ENCODE measurements around the gene ARHGAP32. TPM values are rescaled to one million over a fixed set of nuclear protein-coding genes. Genes with fewer than 3 reads are reported as not detected.

ARHGAP32 gene
- total RNA-seq, 2 experiments from 2014 or later, result not detected

GRCh38 chr11:129155745-129156144, 36.4 kb downstream of the ARHGAP32 start:
- intact Hi-C loops (cut with micrococcal nuclease; ENCODE audit: unreplicated experiment), result no loop called here
- no peaks in the 10 kb centered on the region for H3K36me3 ChIP-seq (ENCODE audit: insufficient read depth, low read length)
- no peak overlapping the region for H2AFZ ChIP-seq (ENCODE audit: low read length)
- BruUV-seq (replicated peaks), result no TSS peak
- H3K4me3 ChIP-seq (ENCODE audit: low read depth, low read length, poor library complexity, severe bottlenecking), result no peak overlapping the region
- H3K9me2 ChIP-seq (ENCODE audit: insufficient read depth, low read length), result no peaks in the 10 kb centered on the region
- TF ChIP-seq EZH2phosphoT487 (IDR thresholded peaks at IDR 0.05; ENCODE audit: borderline replicate concordance, low read depth, low read length), result no peak
- no peak for TF ChIP-seq CTCF (conservative IDR thresholded peaks at IDR 0.05; ENCODE audit: low read length)
- no peak for DNase-seq (ENCODE audit: low spot score)
- H3K79me2 ChIP-seq (ENCODE audit: insufficient read depth, low read depth, low read length), result no peaks in the 10 kb centered on the region
- no peaks in the 10 kb centered on the region for H3K9me3 ChIP-seq (ENCODE audit: low read length)
- no peak overlapping the region for H3K4me2 ChIP-seq (ENCODE audit: low read length)
- no peak overlapping the region for H3K27ac ChIP-seq (ENCODE audit: low read depth, low read length, poor library complexity, severe bottlenecking)
- no peaks in the 10 kb centered on the region for H4K20me1 ChIP-seq (ENCODE audit: insufficient read depth, low read length)
- H3K4me1 ChIP-seq (ENCODE audit: insufficient read depth, low read length, poor library complexity, severe bottlenecking), result no peaks in the 10 kb centered on the region
- POLR2A ChIA-PET, result no interaction called here
- CTCF ChIA-PET (ENCODE audit: unreplicated experiment), result no interaction called here

GRCh38 chr11:129148487-129148886, 43.6 kb downstream of the ARHGAP32 start:
- intact Hi-C loops (cut with micrococcal nuclease; ENCODE audit: unreplicated experiment), result no loop called here
- ChIA-PET CTCF (ENCODE audit: unreplicated experiment) (no interaction called here), POLR2A (interaction anchor here (1.7 kb wide), 1 partner anchor 11 kb away, joined by 3 read pairs; no protein-coding TSS in a partner anchor)
- Histone ChIP-seq H3K4me3 (ENCODE audit: low read depth, low read length, poor library complexity, severe bottlenecking) (no peak overlapping the region), H4K20me1 (ENCODE audit: insufficient read depth, low read length) (no peaks in the 10 kb centered on the region), H3K4me1 (ENCODE audit: insufficient read depth, low read length, poor library complexity, severe bottlenecking) (no peaks in the 10 kb centered on the region), H2AFZ (ENCODE audit: low read length) (no peak overlapping the region), H3K4me2 (ENCODE audit: low read length) (no peak overlapping the region), H3K9me3 (ENCODE audit: low read length) (no peaks in the 10 kb centered on the region), H3K27ac (ENCODE audit: low read depth, low read length, poor library complexity, severe bottlenecking) (no peak overlapping the region), H3K36me3 (ENCODE audit: insufficient read depth, low read length) (no peaks in the 10 kb centered on the region), H3K79me2 (ENCODE audit: insufficient read depth, low read depth, low read length) (no peaks in the 10 kb centered on the region), H3K9me2 (ENCODE audit: insufficient read depth, low read length) (no peaks in the 10 kb centered on the region)
- TF ChIP-seq EZH2phosphoT487 (IDR thresholded peaks at IDR 0.05; ENCODE audit: borderline replicate concordance, low read depth, low read length), result no peak
- no peak for TF ChIP-seq CTCF (conservative IDR thresholded peaks at IDR 0.05; ENCODE audit: low read length)
- no TSS peak for BruUV-seq (replicated peaks)
- DNase-seq (ENCODE audit: low spot score), result no peak

- H3K36me3 ChIP-seq (ENCODE audit: insufficient read depth, low read length), result no peaks in the 10 kb centered on the region
- DNase-seq (ENCODE audit: low spot score), result no peak
- no peaks in the 10 kb centered on the region for H3K79me2 ChIP-seq (ENCODE audit: insufficient read depth, low read depth, low read length)
- H3K4me1 ChIP-seq (ENCODE audit: insufficient read depth, low read length, poor library complexity, severe bottlenecking), result no peaks in the 10 kb centered on the region
- no peak overlapping the region for H3K4me3 ChIP-seq (ENCODE audit: low read depth, low read length, poor library complexity, severe bottlenecking)
- TF ChIP-seq CTCF (conservative IDR thresholded peaks at IDR 0.05; ENCODE audit: low read length) (no peak), EZH2phosphoT487 (IDR thresholded peaks at IDR 0.05; ENCODE audit: borderline replicate concordance, low read depth, low read length) (no peak)
- no TSS peak for BruUV-seq (replicated peaks)
- H3K27ac ChIP-seq (ENCODE audit: low read depth, low read length, poor library complexity, severe bottlenecking), result no peak overlapping the region
- intact Hi-C loops (cut with micrococcal nuclease; ENCODE audit: unreplicated experiment), result no loop called here
- no peak overlapping the region for H2AFZ ChIP-seq (ENCODE audit: low read length)
- no peaks in the 10 kb centered on the region for H3K9me3 ChIP-seq (ENCODE audit: low read length)
- no peaks in the 10 kb centered on the region for H3K9me2 ChIP-seq (ENCODE audit: insufficient read depth, low read length)
- H4K20me1 ChIP-seq (ENCODE audit: insufficient read depth, low read length), result no peaks in the 10 kb centered on the region
- H3K4me2 ChIP-seq (ENCODE audit: low read length), result no peak overlapping the region
- POLR2A ChIA-PET, result no interaction called here
- CTCF ChIA-PET (ENCODE audit: unreplicated experiment), result no interaction called here
Measured at GRCh38 chr11:129146191-129146590, 45.9 kb downstream of the ARHGAP32 start.
